ENCODE measurements around the gene NHLRC2.

Gene NHLRC2

GRCh38 chr10:113950268-113950667 lies 95.8 kb downstream of the NHLRC2 start:
- Histone ChIP-seq H3K27me3 (ENCODE audit: control insufficient read depth, insufficient read depth, low read length) (no peaks in the 10 kb centered on the region), H3K27ac (ENCODE audit: low read length) (no peak overlapping the region), H3K4me3 (ENCODE audit: low read length) (no peak overlapping the region), H3K4me1 (ENCODE audit: control insufficient read depth, insufficient read depth, low read length) (no peaks in the 10 kb centered on the region), H3K9me3 (ENCODE audit: control insufficient read depth, insufficient read depth, low read length) (no peaks in the 10 kb centered on the region), H3K36me3 (ENCODE audit: control insufficient read depth, insufficient read depth, low read length) (no peaks in the 10 kb centered on the region)
- no peak for DNase-seq (ENCODE audit: low read depth, low spot score)

- no CpG with 5 or more reads among the region's 2 CpGs for WGBS (ENCODE audit: insufficient coverage, insufficient read length)
- H3K27ac ChIP-seq (ENCODE audit: low read length) = no peak overlapping the region
- no peaks in the 10 kb centered on the region for H3K36me3 ChIP-seq (ENCODE audit: control insufficient read depth, insufficient read depth, low read length)
- no peak overlapping the region for H3K4me3 ChIP-seq (ENCODE audit: low read length)
- H3K4me1 ChIP-seq (ENCODE audit: control insufficient read depth, insufficient read depth, low read length) = no peaks in the 10 kb centered on the region
- H3K9me3 ChIP-seq (ENCODE audit: control insufficient read depth, insufficient read depth, low read length) = no peaks in the 10 kb centered on the region
- DNase-seq (ENCODE audit: low read depth, low spot score) = no peak
- no peaks in the 10 kb centered on the region for H3K27me3 ChIP-seq (ENCODE audit: control insufficient read depth, insufficient read depth, low read length)
Observed at GRCh38 chr10:113953505-113954272, 99.2 kb downstream of the NHLRC2 start.

GRCh38 chr10:113954409-113954808 lies 99.9 kb downstream of the NHLRC2 start:
- Histone ChIP-seq H3K27me3 (ENCODE audit: control insufficient read depth, insufficient read depth, low read length) (no peaks in the 10 kb centered on the region), H3K9me3 (ENCODE audit: control insufficient read depth, insufficient read depth, low read length) (no peaks in the 10 kb centered on the region)

GRCh38 chr10:113957013-113957412 lies 102.6 kb downstream of the NHLRC2 start:
- Histone ChIP-seq H3K4me3 (ENCODE audit: low read length) (no peak overlapping the region), H3K9me3 (ENCODE audit: control insufficient read depth, insufficient read depth, low read length) (no peaks in the 10 kb centered on the region), H3K27me3 (ENCODE audit: control insufficient read depth, insufficient read depth, low read length) (no peaks in the 10 kb centered on the region), H3K27ac (ENCODE audit: low read length) (no peak overlapping the region), H3K36me3 (ENCODE audit: control insufficient read depth, insufficient read depth, low read length) (no peaks in the 10 kb centered on the region), H3K4me1 (ENCODE audit: control insufficient read depth, insufficient read depth, low read length) (no peaks in the 10 kb centered on the region)
- DNase-seq (ENCODE audit: low read depth, low spot score) = no peak
- WGBS (ENCODE audit: insufficient coverage, insufficient read length) = no CpG with 5 or more reads among the region's 5 CpGs

More at GRCh38 chr10:113954409-113954808, 99.9 kb downstream of the NHLRC2 start:
- H3K4me3 ChIP-seq (ENCODE audit: low read length) = no peak overlapping the region
- no peaks in the 10 kb centered on the region for H3K4me1 ChIP-seq (ENCODE audit: control insufficient read depth, insufficient read depth, low read length)
- H3K36me3 ChIP-seq (ENCODE audit: control insufficient read depth, insufficient read depth, low read length) = no peaks in the 10 kb centered on the region
- no peak overlapping the region for H3K27ac ChIP-seq (ENCODE audit: low read length)
- no peak for DNase-seq (ENCODE audit: low read depth, low spot score)
- no CpG with 5 or more reads among the region's 1 CpG for WGBS (ENCODE audit: insufficient coverage, insufficient read length)

GRCh38 chr10:113958631-113959382 lies 104.3 kb downstream of the NHLRC2 start:
- no peak overlapping the region for H3K27ac ChIP-seq (ENCODE audit: low read length)
- no peaks in the 10 kb centered on the region for H3K27me3 ChIP-seq (ENCODE audit: control insufficient read depth, insufficient read depth, low read length)
- no peaks in the 10 kb centered on the region for H3K4me1 ChIP-seq (ENCODE audit: control insufficient read depth, insufficient read depth, low read length)
- H3K36me3 ChIP-seq (ENCODE audit: control insufficient read depth, insufficient read depth, low read length) = no peaks in the 10 kb centered on the region
- no peaks in the 10 kb centered on the region for H3K9me3 ChIP-seq (ENCODE audit: control insufficient read depth, insufficient read depth, low read length)
- DNase-seq (ENCODE audit: low read depth, low spot score) = no peak
- no peak overlapping the region for H3K4me3 ChIP-seq (ENCODE audit: low read length)
- WGBS (ENCODE audit: insufficient coverage, insufficient read length) = no CpG with 5 or more reads among the region's 11 CpGs

GRCh38 chr10:113959383-113959760 lies 104.9 kb downstream of the NHLRC2 start:
- Histone ChIP-seq H3K4me1 (ENCODE audit: control insufficient read depth, insufficient read depth, low read length) (no peaks in the 10 kb centered on the region), H3K27me3 (ENCODE audit: control insufficient read depth, insufficient read depth, low read length) (no peaks in the 10 kb centered on the region), H3K9me3 (ENCODE audit: control insufficient read depth, insufficient read depth, low read length) (no peaks in the 10 kb centered on the region), H3K4me3 (ENCODE audit: low read length) (no peak overlapping the region), H3K36me3 (ENCODE audit: control insufficient read depth, insufficient read depth, low read length) (no peaks in the 10 kb centered on the region), H3K27ac (ENCODE audit: low read length) (no peak overlapping the region)
- WGBS (ENCODE audit: insufficient coverage, insufficient read length) = no CpG with 5 or more reads among the region's 6 CpGs
- DNase-seq (ENCODE audit: low read depth, low spot score) = no peak

GRCh38 chr10:113960617-113961181 lies 106.2 kb downstream of the NHLRC2 start:
- Histone ChIP-seq H3K27me3 (ENCODE audit: control insufficient read depth, insufficient read depth, low read length) (no peaks in the 10 kb centered on the region), H3K4me3 (ENCODE audit: low read length) (no peak overlapping the region), H3K4me1 (ENCODE audit: control insufficient read depth, insufficient read depth, low read length) (no peaks in the 10 kb centered on the region), H3K9me3 (ENCODE audit: control insufficient read depth, insufficient read depth, low read length) (no peaks in the 10 kb centered on the region; the same call in 1 of the 2 replicates), H3K27ac (ENCODE audit: low read length) (no peak overlapping the region), H3K36me3 (ENCODE audit: control insufficient read depth, insufficient read depth, low read length) (no peaks in the 10 kb centered on the region)
- WGBS (ENCODE audit: insufficient coverage, insufficient read length) = no CpG with 5 or more reads among the region's 11 CpGs
- no peak for DNase-seq (ENCODE audit: low read depth, low spot score)

GRCh38 chr10:113961182-113962031 lies 106.9 kb downstream of the NHLRC2 start:
- WGBS (ENCODE audit: insufficient coverage, insufficient read length) = no CpG with 5 or more reads among the region's 14 CpGs
- Histone ChIP-seq H3K4me1 (ENCODE audit: control insufficient read depth, insufficient read depth, low read length) (no peaks in the 10 kb centered on the region), H3K4me3 (ENCODE audit: low read length) (no peak overlapping the region), H3K27me3 (ENCODE audit: control insufficient read depth, insufficient read depth, low read length) (no peaks in the 10 kb centered on the region), H3K9me3 (ENCODE audit: control insufficient read depth, insufficient read depth, low read length) (no peaks in the 10 kb centered on the region; the same call in 1 of the 2 replicates), H3K27ac (ENCODE audit: low read length) (no peak overlapping the region), H3K36me3 (ENCODE audit: control insufficient read depth, insufficient read depth, low read length) (no peaks in the 10 kb centered on the region)
- no peak for DNase-seq (ENCODE audit: low read depth, low spot score)

GRCh38 chr10:113965077-113965476 lies 110.6 kb downstream of the NHLRC2 start:
- no peaks in the 10 kb centered on the region; the same call in 1 of the 2 replicates for H3K9me3 ChIP-seq (ENCODE audit: control insufficient read depth, insufficient read depth, low read length)
- WGBS (ENCODE audit: insufficient coverage, insufficient read length) = no CpG with 5 or more reads among the region's 2 CpGs
- no peak overlapping the region for H3K27ac ChIP-seq (ENCODE audit: low read length)
- DNase-seq (ENCODE audit: low read depth, low spot score) = no peak
- no peaks in the 10 kb centered on the region for H3K36me3 ChIP-seq (ENCODE audit: control insufficient read depth, insufficient read depth, low read length)
- H3K27me3 ChIP-seq (ENCODE audit: control insufficient read depth, insufficient read depth, low read length) = no peaks in the 10 kb centered on the region
- H3K4me3 ChIP-seq (ENCODE audit: low read length) = no peak overlapping the region
- no peaks in the 10 kb centered on the region for H3K4me1 ChIP-seq (ENCODE audit: control insufficient read depth, insufficient read depth, low read length)

GRCh38 chr10:113965683-113966082 lies 111.2 kb downstream of the NHLRC2 start:
- no peaks in the 10 kb centered on the region; the same call in 1 of the 2 replicates for H3K9me3 ChIP-seq (ENCODE audit: control insufficient read depth, insufficient read depth, low read length)
- no peaks in the 10 kb centered on the region for H3K36me3 ChIP-seq (ENCODE audit: control insufficient read depth, insufficient read depth, low read length)
- H3K27ac ChIP-seq (ENCODE audit: low read length) = no peak overlapping the region
- DNase-seq (ENCODE audit: low read depth, low spot score) = no peak
- no peaks in the 10 kb centered on the region for H3K27me3 ChIP-seq (ENCODE audit: control insufficient read depth, insufficient read depth, low read length)
- H3K4me3 ChIP-seq (ENCODE audit: low read length) = no peak overlapping the region
- no CpG with 5 or more reads among the region's 5 CpGs for WGBS (ENCODE audit: insufficient coverage, insufficient read length)
- no peaks in the 10 kb centered on the region for H3K4me1 ChIP-seq (ENCODE audit: control insufficient read depth, insufficient read depth, low read length)

All from iPS DF 6.9 (cell line).